Endodermal cell (in vitro differentiated cells): Measurements from ENCODE around the gene ARPC1B. TPM values are rescaled to one million over a fixed set of nuclear protein-coding genes. Genes with fewer than 3 reads are reported as not detected.

Source experiments
- DNase-seq: peaks from one replicate; pipeline ENCODE4 v3.0.0-alpha.2; 2017
- H3K27ac ChIP-seq: 2 replicates; pipeline ENCODE4 v1.5.1; 2013; ENCODE audit warnings: mild to moderate bottlenecking, low read depth, low read length, moderate library complexity
- H3K27me3 ChIP-seq: 2 replicates; pipeline ENCODE4 v1.6.1; 2013; ENCODE audit warnings: mild to moderate bottlenecking, low read length, moderate library complexity; ENCODE audit not compliant: insufficient read depth, control insufficient read depth, poor library complexity, severe bottlenecking
- H3K36me3 ChIP-seq: 2 replicates; pipeline ENCODE4 v1.7.0; 2013; ENCODE audit warnings: mild to moderate bottlenecking, low read length, moderate library complexity; ENCODE audit not compliant: control insufficient read depth, insufficient read depth
- H3K4me1 ChIP-seq: one replicate; pipeline ENCODE4 v1.7.0; 2013; ENCODE audit warnings: low read length; ENCODE audit not compliant: control insufficient read depth, insufficient read depth
- H3K4me3 ChIP-seq: 2 replicates; pipeline ENCODE4 v1.5.1; 2013; ENCODE audit warnings: mild to moderate bottlenecking, low read length, moderate library complexity
- H3K9ac ChIP-seq: 2 replicates; pipeline ENCODE4 v1.6.1; 2013; ENCODE audit warnings: mild to moderate bottlenecking, low read length, moderate library complexity; ENCODE audit not compliant: poor library complexity, severe bottlenecking; ENCODE audit errors: extremely low read depth
- H3K9me3 ChIP-seq: 2 replicates; pipeline ENCODE4 v1.6.1; 2013; ENCODE audit warnings: mild to moderate bottlenecking, low read length, moderate library complexity; ENCODE audit not compliant: control insufficient read depth
- H3K27ac Mint-ChIP-seq: 2 replicates; pipeline ENCODE4 v1.8.0; 2020; ENCODE audit warnings: mixed read lengths
- H3K27me3 Mint-ChIP-seq: 2 replicates; pipeline ENCODE4 v1.8.0; 2021; ENCODE audit warnings: mild to moderate bottlenecking, mixed read lengths; ENCODE audit not compliant: insufficient read depth
- H3K36me3 Mint-ChIP-seq: 2 replicates; pipeline ENCODE4 v1.8.0; 2020; ENCODE audit warnings: low read depth, mixed read lengths
- H3K4me1 Mint-ChIP-seq: 2 replicates; pipeline ENCODE4 v1.8.0; 2020; ENCODE audit warnings: mixed read lengths
- H3K4me3 Mint-ChIP-seq: 2 replicates; pipeline ENCODE4 v1.8.0; 2020; ENCODE audit warnings: mild to moderate bottlenecking, moderate library complexity, mixed read lengths
- H3K9me3 Mint-ChIP-seq: 2 replicates; pipeline ENCODE4 v1.8.0; 2020; ENCODE audit warnings: mild to moderate bottlenecking, mixed read lengths
- whole genome bisulfite sequencing, 2 experiments: methylation state at CpG; one replicate each; pipeline versions ENCODE4 v1.1.5 to v1.1.7; 2013; ENCODE audit warnings: missing lambda C conversion rate in 2 of 2, mixed read lengths in 1 of 2; ENCODE audit not compliant: insufficient coverage in 1 of 2, insufficient read length in 1 of 2; 5-methylcytosine and 5-hydroxymethylcytosine counted together
- total RNA-seq, 2 donors: library from RNA; stranded (reverse); fragmentation: NEBNext Ultra II Directional in 1 of 2; extraction: Animal tissue kit (Norgen Biotek cat#: 25700) in 1 of 2; gene quantifications; 2 replicates in 1 of 2; 3 replicates in 1 of 2; pipeline ENCODE4 v1.2.1, GENCODE V29; 2021
- TF ChIP-seq, protein P1 (sequence below): fragments of 200-600 bp; sonication (generic); conservative IDR thresholded peaks from 2 replicates; pipeline ENCODE4 v1.5.0; 2021; ENCODE audit warnings: antibody characterized with exemption, mild to moderate bottlenecking

Gene ARPC1B
- total RNA-seq, 2 donors from 2014 or later, result 53.3 to 73.9 TPM

DNA sequence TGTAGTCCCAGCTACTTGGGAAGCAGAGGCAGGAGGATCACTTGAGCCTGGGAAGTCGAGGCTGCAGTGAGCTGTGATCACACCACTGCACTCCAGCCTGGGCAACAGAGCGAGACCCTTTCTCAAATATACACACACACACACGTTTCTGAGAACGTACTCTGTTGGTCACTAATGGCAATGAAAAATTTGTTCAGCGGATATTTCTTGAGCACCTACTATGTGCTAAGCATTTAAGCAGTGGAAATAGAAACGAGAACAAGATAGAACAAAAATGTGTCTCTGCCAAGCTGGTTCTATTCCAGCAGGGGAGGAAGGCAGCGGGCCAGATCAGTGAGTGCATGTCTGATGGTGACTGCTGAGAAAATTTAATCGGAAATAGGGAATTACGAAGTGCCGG is 8.7 kb downstream of the ARPC1B start:
- TF ChIP-seq, protein P1, sequence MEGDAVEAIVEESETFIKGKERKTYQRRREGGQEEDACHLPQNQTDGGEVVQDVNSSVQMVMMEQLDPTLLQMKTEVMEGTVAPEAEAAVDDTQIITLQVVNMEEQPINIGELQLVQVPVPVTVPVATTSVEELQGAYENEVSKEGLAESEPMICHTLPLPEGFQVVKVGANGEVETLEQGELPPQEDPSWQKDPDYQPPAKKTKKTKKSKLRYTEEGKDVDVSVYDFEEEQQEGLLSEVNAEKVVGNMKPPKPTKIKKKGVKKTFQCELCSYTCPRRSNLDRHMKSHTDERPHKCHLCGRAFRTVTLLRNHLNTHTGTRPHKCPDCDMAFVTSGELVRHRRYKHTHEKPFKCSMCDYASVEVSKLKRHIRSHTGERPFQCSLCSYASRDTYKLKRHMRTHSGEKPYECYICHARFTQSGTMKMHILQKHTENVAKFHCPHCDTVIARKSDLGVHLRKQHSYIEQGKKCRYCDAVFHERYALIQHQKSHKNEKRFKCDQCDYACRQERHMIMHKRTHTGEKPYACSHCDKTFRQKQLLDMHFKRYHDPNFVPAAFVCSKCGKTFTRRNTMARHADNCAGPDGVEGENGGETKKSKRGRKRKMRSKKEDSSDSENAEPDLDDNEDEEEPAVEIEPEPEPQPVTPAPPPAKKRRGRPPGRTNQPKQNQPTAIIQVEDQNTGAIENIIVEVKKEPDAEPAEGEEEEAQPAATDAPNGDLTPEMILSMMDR, result no peak
- H3K27ac ChIP-seq, result no peak overlapping the region
- Mint-ChIP-seq H3K4me1 (peaks cover 7% of the 10 kb centered on the region), H3K27ac (no peak overlapping the region), H3K27me3 (no peaks in the 10 kb centered on the region), H3K4me3 (no peak overlapping the region), H3K9me3 (no peaks in the 10 kb centered on the region), H3K36me3 (peaks cover 34% of the 10 kb centered on the region)
- no peak for DNase-seq
- H3K9ac ChIP-seq, result no peak overlapping the region
- H3K36me3 ChIP-seq, result peaks cover 27% of the 10 kb centered on the region
- H3K4me1 ChIP-seq, result no peaks in the 10 kb centered on the region
- no peak overlapping the region for H3K4me3 ChIP-seq
- WGBS, 2 experiments, result 95 to 97% methylated on average over 8 to 10 of the region's 10 CpGs
- no peaks in the 10 kb centered on the region for H3K9me3 ChIP-seq
- H3K27me3 ChIP-seq, result no peaks in the 10 kb centered on the region

DNA sequence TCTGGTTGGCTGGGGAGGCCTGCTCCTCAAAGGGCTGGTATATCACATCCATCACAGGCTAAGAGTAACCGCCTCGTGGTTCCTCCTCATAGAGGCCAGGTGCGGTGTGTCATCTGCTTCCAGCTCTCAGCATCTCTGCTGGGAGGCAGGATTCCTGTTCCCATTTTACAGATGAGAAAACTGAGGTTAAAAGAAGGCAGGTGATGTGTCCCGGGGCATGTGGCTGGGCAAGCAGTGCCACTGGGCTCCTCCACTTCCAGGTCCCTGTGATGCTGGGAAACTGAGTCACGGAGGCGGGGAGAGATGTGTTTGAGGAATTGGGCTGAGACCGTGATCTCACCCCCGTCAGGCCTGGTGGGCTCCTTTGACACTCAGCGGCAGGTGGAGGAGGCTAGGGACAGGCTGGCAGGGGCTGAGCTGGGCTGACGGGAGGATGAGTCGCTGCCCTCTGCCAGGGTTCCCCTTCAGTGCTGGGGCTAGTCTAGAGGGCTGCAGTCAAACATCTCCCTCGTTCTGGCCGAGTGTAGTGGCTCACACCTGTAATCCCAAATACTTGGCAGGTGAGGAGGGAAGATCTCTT is 9.4 kb downstream of the ARPC1B start:
- WGBS, 2 experiments, result 91 to 93% methylated on average over 8 to 13 of the region's 13 CpGs
- Mint-ChIP-seq H3K4me1 (peaks cover 7% of the 10 kb centered on the region), H3K27ac (no peak overlapping the region), H3K36me3 (peaks cover 37% of the 10 kb centered on the region), H3K4me3 (no peak overlapping the region), H3K27me3 (no peaks in the 10 kb centered on the region), H3K9me3 (no peaks in the 10 kb centered on the region)
- H3K4me1 ChIP-seq, result no peaks in the 10 kb centered on the region
- TF ChIP-seq, protein P1, result no peak
- H3K4me3 ChIP-seq, result no peak overlapping the region
- H3K27ac ChIP-seq, result no peak overlapping the region
- DNase-seq, result no peak
- H3K27me3 ChIP-seq, result no peaks in the 10 kb centered on the region
- no peaks in the 10 kb centered on the region for H3K9me3 ChIP-seq
- H3K36me3 ChIP-seq, result peaks cover 28% of the 10 kb centered on the region
- no peak overlapping the region for H3K9ac ChIP-seq

DNA sequence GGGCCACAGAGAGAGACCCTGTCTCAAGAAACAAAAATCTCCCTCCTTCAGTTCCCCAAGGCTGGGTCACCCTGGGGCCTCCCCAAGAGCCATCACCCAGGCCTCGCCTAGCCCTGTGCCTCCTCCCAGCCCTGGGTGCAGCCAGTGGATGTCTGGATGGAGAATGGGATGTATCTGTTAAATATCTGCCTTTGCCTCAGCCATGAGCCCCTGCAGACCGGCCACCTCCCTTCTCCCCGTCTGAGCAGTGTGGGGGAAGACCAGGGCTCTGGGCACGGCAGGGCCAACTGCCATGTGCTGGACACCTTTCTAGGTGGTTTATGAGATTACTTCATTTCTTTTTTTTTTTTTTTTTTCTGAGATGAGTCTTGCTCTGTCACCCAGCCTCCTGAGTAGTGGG is 10.0 kb downstream of the ARPC1B start:
- no peak for DNase-seq

More for the DNA sequence above, 10.0 kb downstream of the ARPC1B start:
- Mint-ChIP-seq H3K4me3 (no peak overlapping the region), H3K9me3 (no peaks in the 10 kb centered on the region), H3K27ac (no peak overlapping the region), H3K36me3 (peaks cover 38% of the 10 kb centered on the region), H3K4me1 (peaks cover 3% of the 10 kb centered on the region), H3K27me3 (no peaks in the 10 kb centered on the region)
- H3K9ac ChIP-seq, result no peak overlapping the region
- H3K27me3 ChIP-seq, result no peaks in the 10 kb centered on the region
- peaks cover 33% of the 10 kb centered on the region for H3K36me3 ChIP-seq
- TF ChIP-seq, protein P1, result no peak
- no peak overlapping the region for H3K27ac ChIP-seq
- no peak overlapping the region for H3K4me3 ChIP-seq
- WGBS, 2 experiments, result 100% methylated on average over 2 to 4 of the region's 4 CpGs
- H3K4me1 ChIP-seq, result no peaks in the 10 kb centered on the region
- no peaks in the 10 kb centered on the region for H3K9me3 ChIP-seq
